ENCODE results near the gene XG.
"Not testable (repeated sequence)": the region's sequence is repeated elsewhere in the genome, so short reads cannot be mapped to it uniquely, and the experiment has no call there.

Gene XG

DNA sequence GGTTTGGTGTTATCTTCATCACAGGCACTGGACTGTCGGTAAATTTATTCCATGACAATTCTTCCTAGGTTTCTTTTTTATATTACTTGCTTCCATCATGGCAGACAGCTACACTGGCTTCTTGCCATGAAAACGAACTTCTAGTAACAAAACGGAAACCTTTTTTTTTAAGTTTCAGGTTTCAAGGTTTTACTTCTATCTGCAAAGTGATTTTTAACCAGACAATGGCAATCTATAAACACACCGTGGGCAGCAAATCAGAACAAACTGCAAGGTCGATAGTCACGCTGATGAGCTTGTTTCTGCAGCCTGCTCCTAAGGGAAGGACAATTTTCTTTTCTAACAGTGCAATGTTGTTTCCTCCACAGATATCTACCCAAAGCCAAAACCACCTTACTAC is 29.9 kb downstream of the XG start:
- DNase-seq: no peak

DNA sequence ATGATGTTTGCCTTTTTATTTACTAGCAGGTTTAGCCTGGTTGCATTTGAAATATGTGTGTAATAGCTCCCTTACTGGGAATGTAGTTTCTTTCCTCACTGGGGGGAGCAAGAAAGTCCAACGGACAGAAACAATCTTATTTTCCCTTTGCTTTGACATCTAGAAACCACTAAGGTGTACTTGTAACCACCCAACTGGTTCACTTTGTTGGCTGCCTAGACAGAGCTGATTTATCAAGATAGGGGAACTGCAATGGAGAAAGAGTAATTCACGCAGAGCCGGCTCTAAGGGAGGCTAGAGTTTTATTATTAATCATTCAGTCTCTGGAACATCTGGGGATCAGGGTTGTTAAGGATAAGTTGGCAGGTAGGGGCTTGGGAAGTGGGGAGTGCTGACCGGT is 30.3 kb downstream of the XG start:
- no peak for DNase-seq

DNA sequence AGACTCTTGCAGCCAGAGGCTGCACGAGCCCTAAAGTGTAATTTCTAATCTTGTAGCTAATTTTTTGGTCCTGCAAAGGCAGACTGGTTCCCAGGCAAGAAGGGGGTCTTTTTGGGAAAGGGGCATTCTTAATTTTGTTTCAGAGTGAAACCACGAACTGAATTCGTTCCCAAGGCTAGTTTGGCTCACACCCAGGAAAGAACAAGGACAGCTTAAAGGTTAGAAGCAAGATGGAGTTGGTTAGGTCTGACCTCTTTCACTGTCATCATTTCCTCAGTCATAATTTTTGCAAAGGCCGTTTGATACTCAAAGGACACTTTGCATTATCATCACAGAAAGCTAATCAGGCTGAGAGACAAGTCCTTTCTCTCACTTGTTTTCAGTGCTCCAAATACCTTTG is 30.9 kb downstream of the XG start:
- no peak for DNase-seq

DNA sequence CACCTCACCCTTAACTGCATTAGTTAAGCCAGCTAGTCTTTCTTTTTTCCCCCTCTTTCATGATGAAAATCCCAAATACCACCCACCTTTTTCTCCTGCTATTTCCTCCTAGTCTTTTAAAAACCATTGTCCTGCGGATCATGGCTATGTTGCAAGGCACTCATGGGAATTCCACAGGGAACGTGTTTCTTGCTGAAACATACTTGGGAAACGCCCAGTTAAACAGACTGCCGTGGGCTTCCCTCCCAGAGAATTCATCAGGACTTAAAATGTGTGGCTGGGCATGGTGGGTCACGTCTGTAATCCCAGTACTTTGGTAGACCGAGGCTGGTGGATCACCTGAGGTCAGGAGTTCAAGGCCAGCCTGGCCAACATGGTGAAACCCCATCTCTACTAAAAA is 32.2 kb downstream of the XG start:
- no peak for DNase-seq

DNA sequence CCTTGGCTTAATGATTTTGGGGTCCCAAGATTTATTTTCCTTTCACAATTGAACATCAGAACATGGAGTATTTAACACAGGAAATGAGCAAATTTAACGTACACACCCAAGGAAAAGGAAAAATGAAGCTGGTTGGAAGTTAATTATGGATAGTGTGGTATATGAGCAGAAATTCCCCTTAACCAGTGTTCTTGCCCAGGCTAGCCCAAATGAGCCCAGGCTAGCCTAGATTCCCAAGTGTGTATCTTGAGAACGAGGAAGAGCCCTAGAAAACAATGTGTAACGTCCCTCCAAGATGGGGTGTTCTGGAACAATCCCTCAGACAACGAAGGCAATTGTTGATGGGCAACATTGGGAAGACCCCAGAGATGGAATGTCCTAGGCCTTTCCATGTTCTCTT is 33.7 kb downstream of the XG start:
- no peak for DNase-seq

DNA sequence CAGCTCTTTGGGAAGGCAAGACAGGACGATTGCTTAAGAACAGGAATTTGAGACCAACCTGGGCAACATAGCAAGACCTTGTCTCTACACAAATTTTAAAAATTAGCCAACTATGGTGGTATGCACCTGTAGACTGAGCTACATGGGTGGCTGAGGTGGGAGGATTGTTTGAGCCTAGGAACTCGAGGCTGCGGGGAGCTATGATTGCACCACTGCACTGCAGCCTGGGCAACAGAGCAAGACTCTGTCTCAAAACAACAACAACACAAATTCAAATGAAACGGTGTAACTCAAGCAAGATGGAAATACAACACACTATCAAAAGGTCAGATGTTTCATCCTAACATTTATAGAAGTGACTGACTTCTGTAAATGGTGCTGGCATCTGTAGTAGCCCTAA is 37.1 kb downstream of the XG start:
- no peak for DNase-seq

DNA sequence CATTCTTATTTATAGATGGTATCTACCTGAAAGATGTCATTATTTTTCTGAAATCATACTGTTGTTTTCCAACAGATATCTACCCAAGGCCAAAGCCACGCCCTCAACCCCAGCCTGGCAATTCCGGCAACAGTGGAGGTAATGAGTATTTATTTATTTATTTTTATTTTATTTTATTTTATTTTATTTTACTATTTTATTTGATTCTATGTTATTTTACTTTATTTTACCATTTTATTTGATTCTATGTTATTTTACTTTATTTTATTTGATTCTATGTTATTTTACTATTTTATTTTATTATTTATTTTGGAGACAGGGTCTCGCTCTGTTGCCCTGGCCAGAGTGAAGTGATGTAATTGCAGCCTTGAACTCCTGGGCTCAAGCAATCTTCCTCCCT is 37.7 kb downstream of the XG start:
- DNase-seq: no peak

DNA sequence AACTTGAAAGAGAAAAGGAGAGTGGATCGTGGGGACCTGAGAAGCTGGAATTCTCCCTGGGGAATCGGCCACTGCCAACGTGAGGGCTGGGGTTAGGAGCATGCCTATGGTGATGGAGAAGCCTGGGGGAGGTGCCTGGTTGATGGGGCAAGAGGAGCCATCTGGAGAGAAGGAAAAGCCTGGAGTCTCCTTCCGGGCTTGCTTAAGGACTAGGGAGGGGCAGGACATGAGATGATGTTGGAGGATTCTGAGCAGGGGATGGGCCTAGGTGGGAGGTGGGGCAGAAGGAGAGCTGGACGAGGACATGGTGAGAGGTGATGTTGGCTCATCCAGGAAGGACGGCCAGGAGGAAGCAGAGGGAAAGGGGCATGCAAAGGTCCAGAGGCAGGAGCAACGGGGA is 41.9 kb downstream of the XG start:
- DNase-seq: no peak

DNA sequence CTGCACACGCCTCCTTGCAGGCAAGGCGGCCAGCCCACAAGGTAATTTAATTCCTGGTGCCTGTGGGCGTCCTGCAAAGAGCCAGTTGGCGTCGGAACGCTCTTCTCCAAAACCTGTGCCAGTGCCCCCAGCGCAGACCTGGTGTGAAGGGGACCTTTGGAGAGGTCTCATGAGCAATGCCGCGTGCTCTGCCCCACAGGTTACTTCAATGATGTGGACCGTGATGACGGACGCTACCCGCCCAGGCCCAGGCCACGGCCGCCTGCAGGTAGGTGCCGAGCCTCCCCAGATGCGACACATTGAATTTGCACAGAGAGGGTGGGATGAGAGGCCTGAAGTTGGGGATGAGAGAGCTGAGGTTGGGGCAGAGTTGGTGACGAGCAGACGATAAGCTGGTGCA is 42.5 kb downstream of the XG start:
- DNase-seq: no peak

DNA sequence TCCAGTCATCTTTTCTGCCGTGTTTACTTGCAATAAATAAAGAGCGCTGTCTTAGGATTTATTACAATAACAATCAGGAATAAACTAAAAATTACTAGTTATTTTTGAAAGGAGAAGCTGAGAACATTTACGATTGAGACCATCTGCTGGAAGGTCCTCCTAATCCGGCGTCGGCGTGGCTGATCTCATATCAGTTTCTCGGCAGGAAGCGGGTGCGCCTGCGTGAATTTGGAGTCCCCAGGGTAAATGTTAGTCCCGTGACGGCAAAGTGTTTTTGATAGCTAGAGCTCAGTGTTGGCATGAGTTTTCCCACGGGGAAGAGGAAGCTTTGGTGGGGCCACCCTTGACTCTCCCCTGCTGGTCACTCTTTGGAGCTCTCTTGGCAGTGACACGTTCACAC is 45.0 kb downstream of the XG start:
- DNase-seq: not testable (repeated sequence)

DNA sequence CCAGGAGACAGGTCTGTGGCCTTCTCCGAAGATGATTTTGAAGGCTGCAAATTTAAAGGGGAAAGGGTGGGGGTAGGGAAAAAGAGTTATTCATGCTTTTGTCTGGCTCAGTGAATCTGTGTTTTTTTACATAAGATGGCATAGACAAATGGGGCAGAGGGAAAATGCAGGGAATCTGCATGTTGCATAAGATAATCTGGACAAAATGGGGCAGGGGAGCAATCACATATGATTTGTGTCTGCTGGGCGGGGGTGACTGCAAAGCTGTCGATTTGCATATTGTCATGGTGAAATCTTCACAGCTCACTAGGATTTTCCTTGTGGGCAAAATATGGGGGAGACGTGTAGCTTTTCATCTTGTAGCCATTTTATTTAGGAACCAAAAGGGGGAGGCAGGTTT is 47.5 kb downstream of the XG start:
- no peak for DNase-seq

DNA sequence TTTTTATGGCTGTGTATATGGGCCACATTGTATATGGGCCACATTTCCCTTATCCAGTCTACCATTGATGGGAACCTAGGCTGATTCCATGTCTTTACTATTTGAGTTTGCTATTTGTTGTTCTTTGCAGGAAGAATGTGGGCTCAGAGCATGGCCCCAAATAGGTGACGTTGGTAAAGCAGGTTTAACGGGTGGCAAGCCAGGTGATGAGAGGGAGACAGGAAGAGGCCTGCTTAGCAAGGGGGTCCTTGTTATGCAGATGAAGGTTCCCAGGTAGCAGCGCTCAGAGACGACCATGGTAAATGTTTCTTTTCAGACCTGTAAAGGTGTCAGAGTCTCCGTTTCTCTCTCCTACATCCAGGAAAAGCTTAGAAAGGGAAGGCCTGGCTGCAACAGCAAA is 48.1 kb downstream of the XG start:
- not testable (repeated sequence) for DNase-seq

DNA sequence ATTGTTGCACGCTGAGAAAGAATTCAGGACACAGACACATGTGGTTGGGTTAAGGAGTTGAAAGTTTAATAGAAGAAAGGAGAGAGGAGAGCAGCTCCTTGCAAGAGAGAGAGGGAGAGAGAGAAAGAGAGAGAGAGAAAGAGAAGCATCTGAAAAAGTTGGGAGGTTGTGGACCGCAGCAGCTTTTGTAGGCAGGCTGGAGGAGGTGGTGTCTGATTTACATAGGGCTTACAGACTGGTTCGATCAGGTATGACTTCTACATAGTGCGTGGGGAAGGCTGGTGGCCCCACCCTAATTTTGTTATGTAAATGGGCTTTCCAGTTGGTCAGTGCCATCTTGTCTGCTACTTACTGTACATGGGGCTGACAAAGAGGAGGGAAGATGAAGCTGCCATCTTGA is 49.4 kb downstream of the XG start:
- no peak for DNase-seq

DNA sequence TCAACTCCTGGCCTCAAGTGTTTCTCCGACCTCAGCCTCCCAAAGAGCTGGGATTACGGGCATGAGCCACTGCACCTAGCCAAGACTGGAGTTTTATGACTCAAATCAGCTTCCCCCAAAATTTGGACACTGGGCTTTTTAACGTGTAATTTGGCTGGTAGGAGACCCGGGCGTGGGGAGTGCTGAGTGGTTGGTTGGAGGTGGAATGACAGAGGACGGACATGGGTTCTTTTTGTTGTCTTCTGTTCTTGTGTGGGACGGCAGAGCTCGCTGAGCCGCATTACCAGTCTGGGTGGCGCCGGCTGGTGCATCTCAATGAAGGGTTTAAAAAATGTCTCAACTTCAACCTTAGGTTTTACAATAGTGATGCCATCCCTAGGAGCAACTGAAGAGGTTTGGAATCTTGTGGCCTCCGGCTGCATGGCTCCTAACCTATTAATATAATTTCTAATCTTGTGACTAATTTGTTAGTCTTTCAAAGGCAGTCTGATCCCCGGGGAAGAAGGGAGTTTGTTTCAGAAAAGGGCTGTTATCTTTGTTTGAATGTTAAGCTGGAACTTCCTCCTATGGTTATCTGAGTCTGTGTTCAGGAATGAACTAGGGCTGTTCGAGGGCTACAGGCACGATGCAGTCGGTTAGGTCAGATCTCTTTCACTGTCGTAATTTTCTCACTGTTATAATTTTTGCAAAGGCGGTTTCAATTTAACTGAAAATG is 50.7 kb downstream of the XG start:
- not testable (repeated sequence) for DNase-seq

DNA sequence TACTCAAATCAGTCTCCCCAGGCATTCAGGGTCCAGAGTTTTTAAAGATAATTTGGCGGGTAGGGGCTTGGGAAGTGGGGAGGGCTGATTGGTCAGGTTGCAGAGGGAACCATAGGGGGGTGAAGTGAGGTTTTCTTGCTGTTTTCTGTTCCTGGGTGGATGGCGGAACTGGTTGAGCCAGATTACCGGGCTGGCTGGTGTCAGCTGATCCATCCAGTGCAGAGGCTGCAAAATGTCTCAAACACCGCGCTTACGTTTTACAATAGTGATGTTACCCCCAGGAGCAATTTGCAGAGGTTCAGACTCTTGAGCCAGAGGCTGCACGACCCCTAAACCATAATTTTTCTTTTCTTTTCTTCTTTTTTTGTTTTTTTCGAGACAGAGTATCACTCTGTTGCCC is 51.6 kb downstream of the XG start:
- not testable (repeated sequence) for DNase-seq

DNA sequence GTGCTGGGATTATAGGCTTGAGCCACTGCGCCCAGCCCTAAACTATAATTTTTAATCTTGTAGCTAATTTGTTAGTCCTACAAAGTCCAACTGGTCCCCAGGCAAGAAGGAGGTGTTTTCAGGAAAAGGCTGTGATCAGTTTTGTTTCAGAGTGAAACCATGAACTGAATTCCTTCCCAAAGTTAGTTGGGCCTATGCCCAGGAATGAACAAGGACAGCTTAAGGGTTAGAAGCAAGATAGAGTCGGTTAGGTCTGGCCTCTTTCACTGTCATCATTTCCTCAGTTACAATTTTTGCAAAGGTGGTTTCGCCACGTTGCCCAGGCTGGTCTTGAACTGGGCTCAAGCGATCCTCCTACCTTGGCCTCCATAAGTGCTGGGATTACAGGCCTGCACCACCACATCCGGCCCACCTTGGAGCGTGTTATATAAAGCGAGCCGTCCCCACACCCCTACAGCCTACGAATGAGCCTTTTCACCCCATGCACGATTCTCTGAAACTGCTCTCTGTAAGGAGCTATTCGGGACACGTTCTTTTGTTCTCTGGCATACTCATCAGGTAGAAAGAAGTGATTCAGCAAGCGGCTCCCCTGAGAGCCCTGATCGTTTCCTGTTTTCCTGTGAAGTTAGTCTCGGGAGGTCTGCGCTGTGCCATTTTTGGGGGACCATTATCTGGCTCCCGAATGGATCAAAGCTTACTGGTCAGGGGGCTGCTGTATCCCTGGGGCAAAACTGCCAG is 52.4 kb downstream of the XG start:
- DNase-seq: not testable (repeated sequence)

DNA sequence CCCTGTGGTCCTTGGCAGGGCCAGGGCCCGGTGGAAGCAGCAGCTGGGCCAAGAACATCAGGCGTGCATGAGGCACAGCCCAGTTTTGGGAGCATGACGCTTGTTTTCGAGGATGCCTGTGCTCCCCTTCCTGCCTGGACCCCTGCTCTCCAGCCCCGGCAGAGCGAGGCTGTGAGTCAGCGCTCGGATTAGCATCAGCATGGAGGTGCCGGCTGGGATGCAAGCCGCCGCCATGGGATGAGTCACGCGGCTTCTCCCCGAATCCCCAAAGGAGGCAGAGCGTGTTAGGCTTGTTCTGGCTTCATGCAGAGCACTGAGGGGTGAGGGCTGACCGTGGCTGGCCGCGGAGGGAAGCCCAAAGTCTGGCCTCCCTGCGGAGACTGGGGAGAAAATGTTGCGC is 53.0 kb downstream of the XG start:
- DNase-seq: not testable (repeated sequence)

DNA sequence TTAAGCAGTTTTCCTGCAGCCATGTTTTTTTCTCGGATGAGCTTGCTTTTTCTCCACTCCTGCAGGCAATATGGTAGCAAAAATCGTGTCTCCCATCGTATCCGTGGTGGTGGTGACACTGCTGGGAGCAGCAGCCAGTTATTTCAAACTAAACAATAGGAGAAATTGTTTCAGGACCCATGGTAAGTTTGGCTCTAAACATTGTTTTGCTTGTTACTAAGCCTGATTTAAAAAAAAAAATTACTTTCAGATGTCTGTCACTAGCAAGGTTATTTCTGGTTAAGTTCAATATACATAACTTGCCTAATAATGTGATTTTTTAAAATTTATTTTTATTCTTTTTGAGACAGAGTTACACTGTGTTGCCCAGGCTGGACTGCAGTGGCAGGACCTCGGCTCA is 59.4 kb downstream of the XG start:
- DNase-seq: no peak

DNA sequence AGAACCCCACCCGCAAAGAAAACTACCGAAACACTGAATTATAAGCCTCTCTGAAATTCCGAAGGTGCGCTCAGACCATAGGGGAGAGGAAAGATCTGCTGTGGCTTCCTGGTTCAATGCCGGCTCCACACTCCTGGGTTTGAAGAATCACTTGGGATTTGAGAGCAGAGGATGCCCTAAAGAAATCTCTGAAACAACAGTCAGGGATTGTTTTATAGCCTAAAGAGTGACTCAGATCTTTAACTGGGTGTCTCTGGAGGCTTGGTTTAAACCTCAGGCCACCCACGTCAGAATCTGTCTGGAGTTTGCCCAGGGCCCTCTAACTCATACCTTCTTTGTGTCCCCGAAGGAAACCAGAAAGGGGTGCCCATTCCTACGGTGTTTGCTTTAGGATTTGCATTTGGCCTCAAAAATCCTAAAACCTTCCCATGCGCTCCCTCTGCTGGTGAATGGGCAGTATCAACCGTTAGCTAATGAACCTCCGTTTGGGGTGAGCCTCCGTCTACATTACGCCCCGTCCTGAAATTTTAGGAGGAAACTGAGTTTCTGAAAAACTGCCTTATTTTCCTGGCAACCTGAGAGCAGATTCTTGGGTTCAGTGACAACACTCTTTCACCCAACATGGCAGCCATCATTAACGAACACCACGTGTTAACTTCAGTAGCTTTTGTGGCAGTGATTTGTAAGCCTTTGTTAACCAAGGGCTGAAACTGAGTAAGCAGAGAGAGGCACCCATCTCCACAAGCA is 60.5 kb downstream of the XG start:
- not testable (repeated sequence) for DNase-seq

DNA sequence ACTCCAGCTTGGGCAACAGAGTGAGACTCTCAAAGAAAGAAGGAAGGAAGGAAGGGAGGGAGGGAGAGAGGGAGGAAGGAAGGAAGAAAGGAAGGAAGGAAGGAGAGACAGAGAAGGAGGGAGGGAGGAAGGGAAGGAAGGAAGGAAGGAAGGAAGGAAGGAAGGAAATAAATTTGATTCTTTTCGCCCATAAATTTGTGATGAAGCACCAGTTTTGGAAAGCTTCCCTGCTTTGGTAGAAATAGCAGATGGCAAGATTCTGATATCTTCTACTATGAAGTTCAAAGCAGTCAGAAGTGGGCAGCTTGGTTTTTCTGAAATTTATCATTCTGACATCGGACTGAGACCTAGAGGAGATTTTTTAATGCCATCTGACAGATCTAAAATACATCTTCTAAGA is 65.2 kb downstream of the XG start:
- no peak for DNase-seq

DNA sequence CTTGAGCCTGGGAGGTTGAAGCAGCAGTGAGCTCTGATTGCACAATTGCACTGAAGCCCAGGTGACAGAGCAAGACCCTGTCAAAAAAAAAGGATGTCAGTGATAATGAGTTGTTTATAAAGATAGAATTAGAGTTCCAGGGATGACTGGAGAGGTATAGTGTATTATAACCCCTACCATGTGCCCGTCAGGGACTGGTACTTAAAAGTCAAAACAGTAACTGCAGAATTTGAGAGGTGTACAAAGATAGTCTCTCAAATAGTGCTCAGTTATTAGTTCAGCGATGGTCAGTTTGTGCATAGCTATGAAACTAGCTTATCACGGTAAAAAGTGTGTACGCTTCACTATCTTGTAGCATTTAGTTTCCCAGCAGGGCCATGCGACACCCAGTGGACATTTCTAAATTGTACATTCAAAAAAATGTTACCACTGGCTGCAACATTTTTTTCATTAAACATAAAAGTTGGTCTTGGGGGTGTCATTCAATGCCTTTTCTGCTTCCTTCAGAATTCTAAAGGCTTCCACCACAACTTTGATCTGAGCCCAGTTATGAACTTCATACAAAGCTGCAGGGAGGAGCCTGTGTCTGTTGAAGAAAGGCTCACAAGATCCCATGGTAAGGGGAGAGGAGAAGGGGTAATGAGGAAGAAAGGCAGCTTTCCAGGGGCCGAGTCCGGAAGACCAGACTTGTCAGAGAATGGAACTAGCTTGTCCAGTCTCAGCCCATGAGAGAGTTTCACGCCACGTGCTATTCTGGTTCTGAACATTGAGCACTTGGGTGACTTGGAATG is 67.7 kb downstream of the XG start:
- DNase-seq: no peak

DNA sequence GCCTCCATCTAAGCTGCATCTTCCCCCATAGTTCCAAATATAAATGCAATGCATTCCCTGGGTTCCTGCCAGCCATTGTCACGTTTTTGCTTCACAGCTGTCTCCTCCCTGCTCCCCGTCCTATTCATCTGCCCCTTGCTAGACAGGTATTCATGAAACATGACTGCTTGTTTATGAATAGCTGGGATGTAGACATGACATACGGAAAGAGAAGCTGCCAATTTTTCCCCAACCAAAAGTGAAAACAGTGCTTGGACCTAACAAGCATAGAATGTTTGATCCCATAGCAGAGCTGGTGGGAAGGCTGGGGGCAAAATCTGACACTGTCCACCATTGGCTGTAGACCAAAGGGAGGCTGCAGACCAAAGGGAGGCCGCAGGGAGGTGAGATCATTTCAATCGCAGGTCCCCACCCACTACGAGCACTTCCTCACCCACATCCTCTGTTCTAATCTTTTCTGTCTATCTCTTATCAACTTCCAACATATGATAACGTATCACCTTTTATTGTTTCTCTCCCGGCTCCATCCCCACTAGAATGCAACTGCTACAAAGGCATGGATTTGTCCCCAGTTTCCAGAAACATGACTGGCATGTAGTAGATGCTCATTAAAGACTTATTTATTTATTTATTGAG is 68.4 kb downstream of the XG start:
- DNase-seq: no peak
